Sigmoid colon (tissue), 7 donors: ENCODE measurements around the gene ENTPD1. TPM values are rescaled to one million over a fixed set of nuclear protein-coding genes. Genes with fewer than 3 reads are reported as not detected.
"Not testable (repeated sequence)": the region's sequence is repeated elsewhere in the genome, so short reads cannot be mapped to it uniquely, and the experiment has no call there.

ENCODE experiments used
- DNase-seq: peaks from one replicate; pipeline ENCODE4 v3.0.0-alpha.2; 2019
- H3K27ac ChIP-seq, 4 donors: fragments of 200-600 bp; sonication (generic); one replicate each; pipeline ENCODE4 v1.5.1; 2016 to 2019; ENCODE audit warnings: mild to moderate bottlenecking in 1 of 4
- H3K27me3 ChIP-seq, 3 donors: fragments of 200-600 bp; sonication (generic); one replicate each; pipeline ENCODE4 v1.5.1; 2019; ENCODE audit warnings: mild to moderate bottlenecking in 1 of 3
- H3K36me3 ChIP-seq, 4 donors: fragments of 200-600 bp; sonication (generic); one replicate each; pipeline ENCODE4 v1.5.1; 2016 to 2019
- H3K4me1 ChIP-seq, 4 donors: fragments of 200-600 bp; sonication (generic); one replicate each; pipeline ENCODE4 v1.5.1; 2017 to 2019
- H3K4me3 ChIP-seq, 4 donors: fragments of 200-600 bp; sonication (generic); one replicate each; pipeline ENCODE4 v1.5.1; 2017 to 2019; ENCODE audit warnings: mild to moderate bottlenecking in 2 of 4, moderate library complexity in 1 of 4
- H3K9me3 ChIP-seq, 4 donors: fragments of 200-600 bp in 3 of 4; sonication (generic) in 3 of 4; one replicate each; pipeline versions ENCODE4 v1.5.1 to v1.6.1; 2013 to 2019
- CTCF ChIP-seq, 4 experiments: fragments of 450-650 bp in 3 of 4; fragments of 200-600 bp in 1 of 4; IDR thresholded peaks; one replicate each; pipeline ENCODE4 v1.5.1; 2016 to 2019; ENCODE audit warnings: antibody characterized with exemption in 4 of 4, mild to moderate bottlenecking in 3 of 4, moderate library complexity in 2 of 4
- EP300 ChIP-seq, 4 donors: sonication (generic); formaldehyde crosslinking; IDR thresholded peaks; one replicate each; pipeline ENCODE4 v1.6.1; 2017; ENCODE audit warnings: antibody characterized with exemption in 4 of 4
- POLR2A ChIP-seq, 2 donors: fragments of 450-650 bp; IDR thresholded peaks; one replicate each; pipeline ENCODE4 v1.6.1; 2016; ENCODE audit warnings: antibody characterized with exemption in 2 of 2, mild to moderate bottlenecking in 2 of 2, moderate library complexity in 2 of 2
- POLR2AphosphoS5 ChIP-seq, 4 donors: sonication (generic); formaldehyde crosslinking; IDR thresholded peaks; one replicate each; pipeline ENCODE4 v1.6.1; 2017; ENCODE audit warnings: antibody characterized with exemption in 4 of 4
- WGBS, 2 donors: extraction: QIAGEN DNeasy Blood & Tissue Kit; methylation state at CpG; one replicate each; pipeline ENCODE4 v1.1.7; 2013; 5-methylcytosine and 5-hydroxymethylcytosine counted together
- intact Hi-C: fragments of 100-400 bp; cut with DNase I; formaldehyde crosslinking; loops from one replicate; pipeline ENCODE4 v1.15.1; 2023
- polyA plus RNA-seq, 3 donors: library from polyadenylated mRNA; stranded (reverse); fragments of 200-250 nt; gene quantifications; one replicate each; pipeline ENCODE4 v1.2.3, GENCODE V29; 2013
- total RNA-seq, 4 donors: library from RNA; depleted of rRNA; stranded (reverse); fragments of >200 nt; gene quantifications; one replicate each; pipeline ENCODE4 v1.1.0, GENCODE V29; 2016
- donor health status: healthy with polysubstance abuse.
- donor health status: Bipolar disorder and iron deficiency.
- donor health status: healthy.

Gene ENTPD1
- total and polyA plus RNA-seq, 7 donors: 5.4 to 112 (median 18.5) TPM

- intact Hi-C loops: no loop called here
- Histone ChIP-seq H3K27ac (no peak overlapping the region), H3K36me3 (peaks cover 0 to 51% (median 2%) of the 10 kb centered on the region in 4 donors), H3K27me3 (no peaks in the 10 kb centered on the region), H3K4me1 (no peaks in the 10 kb centered on the region), H3K9me3 (no peaks in the 10 kb centered on the region), H3K4me3 (no peak overlapping the region)
- no peak for DNase-seq
- TF ChIP-seq POLR2AphosphoS5 (IDR thresholded peaks at IDR 0.05): no peak
- WGBS, 2 donors: 87 to 91% methylated on average over 4 of the region's 4 CpGs
These were observed 140.3 kb downstream of the ENTPD1 start for GRCh38 chr10:95896071-95896850.

- intact Hi-C loops, H3K4me3 ChIP-seq, H3K4me1 ChIP-seq, H3K9me3 ChIP-seq, H3K27me3 ChIP-seq, DNase-seq: not testable (repeated sequence)
- peaks cover 0 to 29% (median 4%) of the 10 kb centered on the region in 4 donors for H3K36me3 ChIP-seq
- peak overlapping the region in 2 of 4 donors; percentile 92 to 93 for H3K27ac ChIP-seq
- 97 to 99% methylated on average over 12 of the region's 12 CpGs for WGBS, 2 donors
These were observed 150.1 kb downstream of the ENTPD1 start for GRCh38 chr10:95905897-95906580.

GRCh38 chr10:95906677-95907455 is 150.9 kb downstream of the ENTPD1 start:
- H3K4me1 ChIP-seq: peaks cover 0 to 10% (median 4%) of the 10 kb centered on the region in 4 donors

GRCh38 chr10:95907456-95908253 is 151.7 kb downstream of the ENTPD1 start, which contains the start of gene CC2D2B:
Gene CC2D2B, plus strand, starts transcription at chr10:95907975. Its CDS starts 3,349 bp downstream, at chr10:95911324.
- intact Hi-C loops: loop anchor here (1.0 to 2.0 kb wide), 3 partner anchors 135 to 223 kb away; partner anchors contain the start of genes CCNJ and ZNF518A
- WGBS, 2 donors: 0 to 1% methylated on average over 69 of the region's 69 CpGs
- TF ChIP-seq POLR2AphosphoS5 (IDR thresholded peaks at IDR 0.05) (peak; percentile 11 to 49 (median 26)), EP300 (IDR thresholded peaks at IDR 0.05) (no peak), POLR2A (IDR thresholded peaks at IDR 0.05) (no peak), CTCF (IDR thresholded peaks at IDR 0.05) (no peak)

More at GRCh38 chr10:95906677-95907455, 150.9 kb downstream of the ENTPD1 start:
- Histone ChIP-seq H3K27me3 (no peaks in the 10 kb centered on the region), H3K36me3 (peaks cover 0 to 27% (median 4%) of the 10 kb centered on the region in 4 donors), H3K9me3 (no peaks in the 10 kb centered on the region), H3K4me3 (peak overlapping the region; percentile 43 to 70 (median 64)), H3K27ac (peak overlapping the region; percentile 85 to 93 (median 90))
- intact Hi-C loops: loop anchor here (1.0 kb wide), 1 partner anchor 213 kb away; no protein-coding TSS in a partner anchor
- peak; percentile 73 for DNase-seq
- no peak for TF ChIP-seq EP300 (IDR thresholded peaks at IDR 0.05)
- TF ChIP-seq POLR2AphosphoS5 (IDR thresholded peaks at IDR 0.05): no peak
- TF ChIP-seq POLR2A (IDR thresholded peaks at IDR 0.05): no peak
- no peak for TF ChIP-seq CTCF (IDR thresholded peaks at IDR 0.05)
- 9 to 17% methylated on average over 22 of the region's 22 CpGs for WGBS, 2 donors

GRCh38 chr10:95908450-95908849 is 152.5 kb downstream of the ENTPD1 start:
- peak overlapping the region; percentile 85 to 93 (median 90) for H3K27ac ChIP-seq

More at GRCh38 chr10:95907456-95908253, 151.7 kb downstream of the ENTPD1 start, which contains the start of gene CC2D2B:
- H3K9me3 ChIP-seq: no peaks in the 10 kb centered on the region
- peak within 1 kb of the TSS; percentile 85 to 93 (median 90) for H3K27ac ChIP-seq
- H3K27me3 ChIP-seq: no peaks in the 10 kb centered on the region
- peak within 1 kb of the TSS; percentile 43 to 70 (median 64) for H3K4me3 ChIP-seq
- H3K36me3 ChIP-seq: peaks cover 0 to 19% (median 4%) of the 10 kb centered on the region in 4 donors
- peaks cover 0 to 10% (median 4%) of the 10 kb centered on the region in 4 donors for H3K4me1 ChIP-seq
- peak; percentile 90 for DNase-seq

More at GRCh38 chr10:95908450-95908849, 152.5 kb downstream of the ENTPD1 start:
- Histone ChIP-seq H3K4me1 (peaks cover 0 to 10% (median 4%) of the 10 kb centered on the region in 4 donors), H3K36me3 (peaks cover 0 to 11% (median under 1%) of the 10 kb centered on the region in 4 donors), H3K4me3 (peak overlapping the region in 2 of 4 donors; percentile 61 to 70), H3K27me3 (no peaks in the 10 kb centered on the region), H3K9me3 (no peaks in the 10 kb centered on the region)
- intact Hi-C loops: loop anchor here (2.0 kb wide), 2 partner anchors 134 to 222 kb away; partner anchors contain the start of genes CCNJ and ZNF518A
- no peak for DNase-seq
- WGBS, 2 donors: 51 to 65% methylated on average over 4 of the region's 4 CpGs
- no peak for TF ChIP-seq POLR2A (IDR thresholded peaks at IDR 0.05)
